Stimulated activated CD8-positive, alpha-beta memory T cell treated with anti-CD3 and anti-CD28 coated beads, Interleukin-15, amount 100 ng/mL, for 24 hours (primary cell): ENCODE measurements around the gene SMC1A.
"Not testable (repeated sequence)": the region's sequence is repeated elsewhere in the genome, so short reads cannot be mapped to it uniquely, and the experiment has no call there.

Source experiments
- DNase-seq: peaks from one replicate; pipeline ENCODE4 v3.0.0-alpha.2; 2020; ENCODE audit warnings: low read depth

The SMC1A gene

DNA sequence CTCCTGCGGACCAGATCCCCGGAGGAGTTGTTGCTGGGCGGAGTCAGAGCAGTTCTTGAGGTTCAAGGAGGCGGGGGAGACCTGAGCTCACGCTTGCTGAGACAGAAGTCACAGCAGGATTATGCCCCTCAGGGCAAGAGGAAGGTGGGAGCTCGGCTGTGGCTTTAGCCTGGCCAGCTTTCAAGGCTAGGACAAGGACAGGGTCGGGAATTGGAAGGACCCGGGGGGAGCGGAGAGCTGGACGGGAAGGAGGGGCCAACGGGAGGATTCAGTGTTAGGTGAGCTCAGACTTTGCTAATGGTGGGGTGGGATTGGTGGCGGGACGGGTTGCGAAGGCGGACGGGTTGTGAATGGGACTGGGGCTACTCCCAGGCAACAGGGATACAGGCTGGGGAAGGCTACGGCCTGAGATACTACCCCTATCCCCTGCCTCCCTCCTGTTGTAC lies 430 bp upstream of the SMC1A start, which contains the start of gene RIBC1:
Gene RIBC1, plus strand, starts transcription at position 13 of the 446 bp plus-strand sequence. CDS start 3,404 bp downstream, outside the sequence.
- DNase-seq = no peak

DNA sequence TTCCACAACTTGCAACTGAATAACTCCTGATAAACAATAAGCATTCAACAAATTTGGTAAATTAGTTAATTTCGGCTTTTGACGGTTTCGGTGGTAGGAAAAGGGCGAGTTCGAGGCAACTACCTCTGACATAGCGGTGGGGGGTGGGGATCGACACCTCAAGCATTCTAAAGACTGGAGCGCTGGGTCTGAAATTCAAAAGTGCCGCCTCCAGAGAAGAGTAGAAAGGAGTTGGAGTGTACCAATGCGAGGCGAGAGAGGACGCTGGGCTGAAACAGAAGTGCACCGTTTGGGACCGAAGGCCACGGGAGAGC lies 725 bp downstream of the SMC1A start:
- no peak for DNase-seq

DNA sequence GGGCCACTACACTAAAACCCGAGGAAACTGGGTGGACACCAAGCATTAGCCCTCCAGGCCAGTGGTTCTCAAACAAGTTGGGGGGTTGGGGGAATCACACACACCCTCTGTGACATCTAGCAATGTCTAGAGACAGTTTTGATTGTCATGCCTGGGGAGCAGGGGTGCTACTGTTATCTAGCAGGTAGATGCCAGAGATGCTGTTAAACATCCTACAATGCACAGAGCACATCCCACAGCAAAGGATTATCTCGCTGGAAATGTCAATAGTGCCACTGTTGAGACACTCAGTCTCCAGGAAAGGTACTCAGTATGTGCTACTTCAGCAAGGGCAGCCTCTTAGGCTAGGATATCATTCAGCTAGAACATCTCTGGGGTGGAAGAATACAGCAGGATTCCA lies 1.3 kb downstream of the SMC1A start:
- no peak for DNase-seq

DNA sequence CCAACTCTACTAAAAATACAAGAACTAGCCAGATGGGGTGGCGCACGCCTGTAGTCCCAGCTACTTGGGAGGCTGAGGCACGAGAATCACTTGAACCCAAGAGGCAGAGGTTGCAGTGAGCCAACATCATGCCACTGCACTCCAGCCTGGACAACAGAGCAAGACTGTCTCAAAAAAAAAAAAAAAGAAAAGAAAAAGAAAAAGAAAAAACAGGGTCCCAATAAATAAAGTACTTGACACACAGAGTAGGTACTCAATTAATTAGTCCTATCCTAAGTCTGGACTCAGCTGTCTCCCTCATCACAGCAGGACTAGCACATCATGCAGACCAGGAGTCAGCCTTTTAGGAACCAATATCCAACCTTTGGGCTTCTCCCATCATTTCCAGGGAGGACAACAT lies 2.1 kb downstream of the SMC1A start:
- DNase-seq = not testable (repeated sequence)

DNA sequence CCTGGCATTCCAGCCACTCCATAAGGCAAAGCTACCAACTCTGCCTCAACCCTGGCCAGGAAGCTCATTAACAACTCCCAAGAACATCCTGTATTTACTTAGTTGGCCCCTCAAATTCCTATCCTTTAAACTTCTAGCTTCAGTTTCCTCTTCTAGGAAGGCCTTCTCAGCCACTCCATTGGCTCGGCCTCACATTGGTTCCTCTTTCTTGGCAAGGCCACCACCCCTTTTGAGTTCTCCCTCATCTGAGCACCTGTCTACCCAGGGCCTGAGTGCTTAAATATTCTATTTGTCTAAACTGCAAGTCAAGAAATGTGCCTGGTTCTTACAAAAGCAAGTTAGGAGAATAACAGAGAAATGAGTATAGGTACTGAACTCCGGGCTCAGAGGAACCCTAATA lies 10.0 kb downstream of the SMC1A start:
- DNase-seq = no peak

DNA sequence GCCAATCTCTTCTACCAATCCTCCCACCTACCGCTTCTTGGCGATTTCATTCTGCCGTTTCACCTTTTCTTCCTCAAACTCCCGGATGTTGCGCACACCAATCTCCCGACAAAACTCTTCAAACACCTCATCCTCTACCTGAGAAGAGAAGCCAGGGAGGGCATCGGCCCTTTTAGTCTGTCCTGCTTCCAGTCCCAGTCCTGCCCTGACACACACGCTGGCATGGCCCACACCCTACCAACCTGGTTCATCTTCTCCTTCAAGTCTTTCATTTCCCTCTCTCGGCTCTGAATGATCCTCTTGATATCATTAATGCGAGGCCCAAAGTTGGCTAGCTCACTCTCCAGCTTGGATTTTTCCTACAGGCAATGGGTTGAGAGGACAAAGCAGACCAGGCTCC lies 18.9 kb downstream of the SMC1A start:
- no peak for DNase-seq

DNA sequence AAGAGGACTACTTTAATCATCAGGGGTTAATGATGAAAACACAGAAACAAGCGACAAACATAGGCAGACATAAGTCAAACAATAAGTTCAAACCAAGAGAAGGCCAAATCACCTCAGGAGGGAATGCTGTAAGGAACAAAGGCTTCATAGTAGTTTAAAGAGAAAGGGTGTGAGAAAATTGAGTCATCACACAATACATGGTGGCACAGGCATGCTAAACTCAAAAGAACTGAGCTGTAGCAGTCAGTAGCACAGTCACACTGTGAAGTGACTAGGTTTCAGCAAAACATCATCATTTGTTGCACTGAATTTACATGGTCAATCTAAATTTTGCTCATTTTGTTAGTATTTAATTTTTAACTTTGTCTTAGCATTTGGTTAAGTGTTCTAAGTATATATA lies 24.2 kb downstream of the SMC1A start:
- DNase-seq = no peak

DNA sequence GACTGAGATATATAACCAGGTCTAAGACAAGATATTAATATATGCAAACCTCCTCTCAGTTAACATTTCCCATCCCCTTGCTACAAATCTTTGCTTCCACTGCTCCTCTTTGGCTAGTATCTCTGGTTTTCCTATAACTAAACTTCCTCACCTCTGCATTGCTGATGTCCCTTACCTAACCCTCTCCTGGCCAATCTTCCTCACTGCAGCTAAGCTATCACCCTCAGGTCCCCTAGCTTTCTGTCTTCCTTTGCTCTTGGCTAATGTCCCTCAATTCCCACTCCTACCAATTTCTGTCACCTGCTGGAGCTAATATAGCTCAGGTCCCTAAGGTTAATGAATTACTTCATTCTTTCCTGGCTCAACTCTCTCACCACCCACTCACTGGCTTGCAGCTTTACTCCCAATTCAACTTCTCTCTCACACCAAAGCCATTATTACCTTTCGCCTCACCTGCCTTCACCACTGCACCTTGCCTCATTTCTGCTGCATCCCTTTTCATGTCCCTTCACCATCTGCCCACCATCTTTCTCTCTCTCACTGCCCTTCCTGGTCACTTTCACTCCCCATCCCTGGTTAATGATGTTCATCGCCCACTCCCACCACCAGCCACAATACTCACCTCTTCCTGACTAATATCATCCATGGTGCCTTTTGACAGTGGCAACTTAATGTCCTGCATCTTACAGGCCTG lies 26.7 kb downstream of the SMC1A start:
- no peak for DNase-seq

DNA sequence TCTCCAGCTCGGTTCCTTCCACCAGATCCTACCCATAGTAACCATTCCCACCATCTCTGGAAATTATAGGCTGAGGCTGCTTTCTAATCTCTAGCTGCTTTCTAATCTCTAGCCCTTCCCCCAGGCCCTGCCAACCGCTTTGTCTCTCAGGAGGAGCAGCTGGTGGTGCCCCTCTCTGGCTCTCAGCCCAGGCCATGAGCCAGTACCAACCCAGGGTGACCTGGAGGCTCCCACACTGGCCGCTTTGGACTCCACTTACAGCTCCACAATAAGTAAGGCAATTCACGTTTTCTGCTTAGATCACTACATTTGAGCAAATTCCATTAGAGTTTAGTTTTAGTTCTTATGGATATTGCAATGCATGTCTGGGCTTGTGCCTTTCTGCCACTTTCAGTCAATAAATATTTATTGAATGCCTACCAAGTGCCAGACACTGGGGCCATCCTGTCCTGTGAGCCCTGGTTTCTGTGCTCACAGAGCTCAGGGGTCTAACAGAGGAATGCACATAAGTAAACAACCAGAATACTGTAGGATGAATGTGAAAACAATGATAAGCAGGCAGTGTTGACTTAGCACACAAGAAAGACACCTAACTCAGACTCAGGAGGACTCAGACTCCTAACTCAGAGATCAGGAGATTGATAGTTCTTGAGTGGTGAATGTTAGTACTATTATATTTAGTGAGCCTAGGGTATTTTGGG lies 38.9 kb downstream of the SMC1A start:
- DNase-seq = no peak

DNA sequence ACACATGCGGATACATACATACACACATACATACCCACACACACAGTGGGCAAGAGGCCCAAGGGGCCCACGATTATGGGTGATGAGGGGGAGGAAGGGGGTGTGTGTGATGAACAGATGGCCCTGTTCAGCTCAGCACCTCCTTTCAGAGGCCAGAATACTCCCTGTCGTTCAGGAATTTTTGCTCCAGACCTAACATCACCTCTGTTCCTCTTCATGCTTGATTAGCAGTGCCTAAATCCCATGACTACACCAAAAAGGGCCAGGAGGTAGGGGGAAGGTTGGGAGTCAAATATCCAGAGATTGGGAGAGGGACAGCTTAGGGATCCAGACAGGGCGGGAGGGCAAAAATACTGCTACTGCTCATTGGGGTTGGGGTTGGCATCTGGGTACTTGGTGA lies 42.7 kb downstream of the SMC1A start:
- no peak for DNase-seq

DNA sequence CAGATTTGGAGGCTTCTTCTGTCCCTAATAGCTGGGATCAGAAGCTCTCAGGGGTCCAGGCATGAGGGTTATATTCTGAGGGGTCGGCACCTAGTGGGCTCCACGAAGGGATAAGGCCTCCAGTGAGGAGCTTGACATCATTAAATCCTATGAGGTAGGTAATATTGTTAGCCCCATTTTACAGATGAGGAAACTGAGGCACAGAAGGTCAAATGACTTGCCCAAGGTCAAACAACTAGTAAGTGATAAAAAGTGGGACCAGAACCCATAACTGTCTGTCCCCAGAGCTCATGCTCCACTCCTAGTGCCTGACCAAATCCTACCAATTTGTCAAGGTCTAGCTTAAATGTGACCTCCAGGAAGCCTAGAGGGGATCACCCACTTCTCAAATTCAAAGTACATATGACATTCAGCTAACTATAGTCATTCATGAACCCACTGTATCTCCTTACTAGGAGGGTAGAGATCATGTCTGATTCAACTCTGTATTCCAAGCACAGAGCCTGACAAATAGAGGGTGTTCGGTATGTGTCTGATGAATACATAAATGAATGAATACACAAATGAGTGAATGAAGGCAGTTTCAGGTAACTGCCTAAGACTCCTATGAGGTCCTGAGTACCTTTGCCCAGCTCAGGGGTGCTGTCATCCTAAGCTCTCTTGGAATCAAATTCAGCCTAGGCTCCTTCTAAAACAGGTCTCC lies 43.3 kb downstream of the SMC1A start:
- no peak for DNase-seq

DNA sequence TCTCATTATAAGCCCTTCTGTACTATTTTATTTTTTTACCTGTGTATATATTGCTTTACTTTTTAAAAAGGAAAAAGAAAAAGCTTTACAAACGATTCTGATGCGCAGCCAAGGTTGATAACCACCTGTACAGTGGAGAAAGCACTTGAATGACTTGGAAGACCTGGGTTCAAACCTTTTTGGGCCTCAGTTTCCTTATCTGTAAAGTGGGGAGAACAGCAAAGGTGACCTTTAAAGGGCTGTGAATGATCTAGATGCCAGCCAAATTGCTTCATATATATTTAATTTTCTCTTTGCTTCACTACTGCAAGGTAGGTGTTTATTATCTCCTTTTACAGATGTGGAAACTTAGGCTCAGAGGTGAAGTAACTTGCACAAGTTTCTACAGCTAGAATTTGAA lies 45.0 kb downstream of the SMC1A start:
- DNase-seq = no peak

DNA sequence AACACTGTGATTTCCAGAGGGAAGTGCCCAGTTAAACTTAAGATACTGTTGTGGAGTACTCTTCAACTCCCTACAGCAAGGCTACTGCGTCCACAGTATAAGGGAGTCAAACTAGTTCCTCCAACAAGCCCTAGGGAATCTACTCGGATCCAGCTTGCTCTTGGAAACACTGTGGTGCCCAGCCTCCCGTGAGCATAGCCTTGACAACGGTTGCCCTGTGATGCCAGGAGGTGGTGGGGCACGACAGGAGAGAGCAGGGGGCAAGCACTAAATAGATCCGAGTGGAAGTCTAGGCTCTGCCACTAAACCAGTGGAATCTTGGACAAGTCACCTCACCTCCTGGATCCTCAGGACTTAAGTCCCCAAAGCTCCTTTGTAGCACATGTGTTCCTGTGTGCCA lies 45.6 kb downstream of the SMC1A start:
- DNase-seq = no peak

DNA sequence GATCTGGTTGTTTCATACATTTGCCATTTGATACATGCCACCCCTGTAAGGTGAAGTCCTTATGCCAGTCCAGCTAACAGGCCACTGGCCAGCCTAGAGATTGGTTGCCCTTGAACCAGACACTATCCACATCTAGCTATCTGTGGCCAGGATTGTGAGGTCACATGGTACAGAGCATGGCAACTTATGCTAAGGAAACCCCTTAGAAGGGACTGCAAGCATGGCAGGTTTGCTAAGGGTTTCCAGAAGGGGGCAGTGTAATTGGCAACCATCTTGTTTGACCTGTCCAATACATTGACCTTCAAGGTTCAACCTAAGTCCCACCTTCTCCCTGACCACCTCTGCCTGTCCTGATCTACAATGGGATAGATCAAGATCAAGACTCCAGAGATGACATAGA lies 47.5 kb downstream of the SMC1A start:
- no peak for DNase-seq

DNA sequence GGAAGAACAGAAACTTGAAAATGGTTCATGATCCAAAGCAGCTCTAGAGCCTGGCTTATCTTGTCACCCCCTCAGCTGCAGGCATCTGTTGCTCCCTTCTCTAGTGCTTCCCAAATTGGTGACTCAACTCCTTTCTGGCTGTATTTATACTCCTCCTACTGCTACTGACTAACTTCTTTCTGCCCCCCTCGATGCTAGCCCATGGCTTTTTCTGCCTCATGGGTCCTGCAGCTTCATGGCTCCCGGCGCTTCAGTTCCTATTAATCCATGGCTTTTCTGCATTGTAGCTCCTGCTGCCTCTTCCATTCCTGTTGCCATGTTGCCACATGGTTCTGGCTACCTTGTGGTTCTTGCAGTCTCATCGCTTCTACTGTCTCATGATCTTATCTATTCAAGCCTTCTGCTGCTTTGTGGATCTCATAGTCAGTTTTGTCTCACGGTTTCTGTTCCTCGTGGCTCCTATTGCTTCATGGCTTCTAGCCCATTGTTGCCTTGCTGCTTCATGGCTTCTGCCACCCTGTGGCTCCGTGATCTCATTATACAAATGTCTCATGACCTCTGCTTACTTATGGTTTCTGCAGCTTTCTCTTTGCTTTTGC lies 48.1 kb downstream of the SMC1A start:
- DNase-seq = no peak

DNA sequence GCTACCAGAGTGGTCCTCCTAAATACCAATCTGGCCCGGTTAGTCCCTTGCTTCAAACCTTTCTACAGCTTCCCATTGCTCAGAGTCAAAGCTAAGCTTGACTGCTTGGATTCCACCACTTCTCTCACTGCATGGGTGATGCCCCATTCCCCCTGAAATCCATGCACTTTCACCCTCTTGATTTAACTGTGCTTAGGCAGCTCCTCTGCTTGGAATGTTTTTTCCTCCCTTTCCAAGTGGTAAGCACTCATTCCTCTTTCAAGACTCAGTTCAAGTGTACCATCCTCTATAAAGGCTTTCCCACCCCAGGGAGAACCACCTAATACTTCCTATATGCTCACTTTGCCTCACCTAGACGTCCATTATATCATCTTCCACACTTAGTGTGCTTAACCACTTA lies 49.1 kb downstream of the SMC1A start:
- DNase-seq = no peak

DNA sequence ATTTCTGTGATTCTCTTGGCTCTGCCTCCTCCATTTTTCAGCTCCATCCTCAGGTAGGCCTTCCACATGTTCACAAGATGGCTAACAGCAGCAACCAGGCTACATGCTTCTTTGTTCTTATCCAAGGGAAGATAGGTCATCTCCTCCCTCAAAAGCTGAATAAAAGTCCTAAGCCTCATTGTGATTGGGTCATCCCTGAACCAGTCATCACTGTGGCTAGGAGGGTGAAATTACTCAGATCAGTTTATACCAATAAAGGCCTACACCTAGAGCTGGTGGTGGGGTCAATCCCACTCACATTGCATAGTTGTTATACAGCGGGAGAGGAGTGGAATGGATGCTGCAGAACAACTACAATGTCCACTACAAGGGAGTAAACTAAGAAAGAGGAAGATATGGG lies 56.0 kb downstream of the SMC1A start:
- DNase-seq = not testable (repeated sequence)

DNA sequence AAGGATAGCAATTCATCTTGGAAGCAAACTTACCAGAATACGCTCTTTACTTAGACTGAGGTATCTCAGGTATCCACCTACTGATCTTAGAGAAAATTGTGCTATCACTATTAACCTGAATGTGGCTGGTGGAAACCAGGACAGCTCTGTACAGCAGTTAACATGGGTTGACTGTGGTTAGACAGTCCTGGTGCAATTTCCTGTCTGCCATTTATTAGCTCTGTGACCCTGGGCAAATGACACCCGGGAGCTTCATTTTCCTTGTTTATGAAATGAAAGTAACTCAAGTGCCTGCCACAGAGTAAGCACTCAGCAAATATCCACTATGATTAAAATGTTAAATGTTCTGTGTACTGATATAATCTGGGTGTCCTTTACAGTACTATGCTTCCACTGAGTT lies 60.0 kb downstream of the SMC1A start:
- no peak for DNase-seq

DNA sequence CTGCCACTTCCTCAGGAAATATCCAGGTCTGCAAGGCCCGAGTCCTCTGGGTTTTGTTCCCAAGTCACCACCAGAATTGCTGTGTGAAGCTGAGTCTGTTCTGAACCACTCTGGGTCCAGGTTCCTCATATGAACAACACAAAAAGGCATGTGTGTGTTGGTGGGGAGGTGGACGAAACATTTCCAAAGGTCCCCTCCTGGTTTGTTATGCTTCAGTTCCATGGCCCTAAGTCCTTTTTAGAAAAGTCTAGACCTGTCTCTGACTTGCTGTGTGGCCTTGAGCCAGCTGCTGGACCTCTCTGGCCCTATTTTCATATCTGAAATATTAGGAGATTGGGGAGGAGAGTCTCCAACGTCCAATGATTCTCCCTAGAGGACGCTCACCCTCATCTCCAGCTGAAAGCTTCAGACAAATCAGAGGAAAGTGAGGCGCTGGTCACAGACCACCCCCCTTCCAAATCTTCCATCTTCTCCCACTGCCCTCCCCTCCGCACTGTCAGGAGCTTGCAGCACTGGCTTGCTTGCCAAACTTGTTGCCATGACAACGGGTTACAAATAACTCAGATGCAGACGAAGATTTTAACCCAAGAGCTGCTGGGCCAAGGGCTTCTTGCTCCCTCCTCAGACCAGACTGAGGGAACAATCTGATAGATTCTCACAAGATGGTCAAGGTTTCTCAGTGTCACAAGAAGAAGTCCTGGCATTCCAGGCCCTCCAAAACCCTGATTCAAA lies 64.5 kb downstream of the SMC1A start:
- no peak for DNase-seq

DNA sequence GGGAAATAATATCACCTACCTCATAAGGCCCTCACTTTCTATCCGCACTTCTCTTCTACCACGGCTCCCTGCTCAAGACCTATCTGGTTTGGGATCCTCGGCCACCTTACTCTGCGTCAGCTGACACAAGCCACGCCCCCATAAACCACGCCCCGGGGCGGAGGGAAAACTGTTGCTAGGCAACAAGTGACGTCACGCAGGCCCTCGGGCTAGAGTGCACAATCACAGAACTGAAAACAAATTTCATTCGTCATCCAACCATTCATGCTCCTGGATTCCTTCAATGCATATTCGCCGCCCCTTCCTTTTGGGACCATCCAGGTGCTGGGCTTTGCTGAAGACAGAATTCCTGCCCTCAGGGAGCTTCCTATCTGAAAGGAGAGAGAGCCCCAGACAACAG lies 66.3 kb downstream of the SMC1A start:
- no peak for DNase-seq

DNA sequence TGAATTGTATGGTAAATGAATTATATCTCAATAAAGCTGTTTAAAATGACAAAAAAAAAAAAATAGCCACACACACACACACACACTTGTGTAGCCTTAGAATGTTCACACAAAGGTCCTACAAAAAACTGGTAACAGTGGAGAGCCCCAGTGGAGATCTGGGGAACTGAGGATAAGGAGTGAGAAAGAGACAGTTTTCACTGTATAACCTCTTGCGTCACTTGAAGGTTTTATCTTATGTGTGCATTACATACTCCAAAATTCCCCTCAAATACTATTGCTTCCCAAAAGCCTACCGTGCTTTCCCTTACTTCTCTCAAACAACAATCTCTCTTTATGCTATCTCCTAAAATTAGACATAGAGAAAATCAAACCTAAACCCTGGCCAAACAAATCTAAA lies 67.8 kb downstream of the SMC1A start:
- no peak for DNase-seq

DNA sequence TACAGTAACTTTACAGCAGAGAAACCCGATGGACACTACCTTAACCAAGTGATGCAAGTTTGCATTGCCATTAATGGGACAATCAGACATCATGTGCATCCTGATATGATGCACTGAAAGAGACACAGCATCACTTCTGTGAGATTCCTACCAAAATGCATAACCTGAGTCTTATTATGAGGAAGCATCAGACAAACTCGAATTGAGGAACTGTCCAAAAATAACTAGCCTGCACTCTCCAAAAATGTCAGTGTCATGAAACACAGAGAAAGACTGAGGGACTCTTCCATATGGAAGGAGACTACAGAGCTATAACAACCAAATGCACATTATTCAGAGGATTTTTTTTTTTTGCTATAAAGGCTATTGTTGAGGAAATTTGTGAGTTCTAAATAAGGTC lies 74.5 kb downstream of the SMC1A start:
- DNase-seq = no peak
